HG03175 (cell line): ENCODE measurements around the gene DENND5A.

ENCODE experiments used
- ATAC-seq: cut with Tn5 transposase; IDR thresholded peaks from one replicate; pipeline ENCODE4 v1.9.1; 2021; ENCODE audit warnings: mild to moderate bottlenecking, moderate library complexity; ENCODE audit not compliant: unreplicated experiment

Gene DENND5A

GRCh38 chr11:9142732-9143131 is 122.4 kb downstream of the DENND5A start:
- no peak for ATAC-seq

- ATAC-seq: no peak
Measured at GRCh38 chr11:9141186-9141585, 124.0 kb downstream of the DENND5A start.

GRCh38 chr11:9139628-9140357 is 125.4 kb downstream of the DENND5A start:
- no peak for ATAC-seq

GRCh38 chr11:9138612-9139579 is 126.3 kb downstream of the DENND5A start:
- no peak for ATAC-seq

- ATAC-seq: no peak
Measured at GRCh38 chr11:9138133-9138453, 127.1 kb downstream of the DENND5A start.

GRCh38 chr11:9137293-9138132 is 127.6 kb downstream of the DENND5A start:
- peak; percentile 94 for ATAC-seq

GRCh38 chr11:9136741-9137140 is 128.4 kb downstream of the DENND5A start:
- ATAC-seq: no peak

GRCh38 chr11:9133956-9134355 is 131.2 kb downstream of the DENND5A start:
- ATAC-seq: no peak

- no peak for ATAC-seq
Measured at GRCh38 chr11:9132203-9132878, 132.8 kb downstream of the DENND5A start.

GRCh38 chr11:9130297-9130696 is 134.9 kb downstream of the DENND5A start:
- no peak for ATAC-seq

- no peak for ATAC-seq
Measured at GRCh38 chr11:9126636-9127035, 138.5 kb downstream of the DENND5A start.

- no peak for ATAC-seq
Measured at GRCh38 chr11:9125185-9125886, 139.8 kb downstream of the DENND5A start.

- ATAC-seq: no peak
Measured at GRCh38 chr11:9123595-9124304, 141.4 kb downstream of the DENND5A start.

- no peak for ATAC-seq
Measured at GRCh38 chr11:9121469-9121796, 143.7 kb downstream of the DENND5A start.

GRCh38 chr11:9120664-9121468 is 144.3 kb downstream of the DENND5A start:
- no peak for ATAC-seq

- no peak for ATAC-seq
Measured at GRCh38 chr11:9118277-9118676, 146.9 kb downstream of the DENND5A start.

GRCh38 chr11:9112075-9112474 is 153.1 kb downstream of the DENND5A start:
- ATAC-seq: no peak

GRCh38 chr11:9109858-9110731 is 155.1 kb downstream of the DENND5A start:
- ATAC-seq: no peak
